GM18507 (cell line): ENCODE measurements around the gene PFKFB4.
A peak's percentile ranks its signal among the peaks of the same experiment; 100 is the strongest.
"Not testable (repeated sequence)": the region's sequence is repeated elsewhere in the genome, so short reads cannot be mapped to it uniquely, and the experiment has no call there.

Source experiments
- DNase-seq: peaks from one replicate; pipeline ENCODE4 v3.0.0; 2011; ENCODE audit warnings: low read depth; ENCODE audit not compliant: insufficient read length; ENCODE audit errors: extremely low spot score
- FAIRE-seq: peaks from 2 replicates; lab custom pipeline; 2011; peaks lifted over from hg19 to GRCh38; lab: Jason Lieb, UNC

Gene PFKFB4

DNA sequence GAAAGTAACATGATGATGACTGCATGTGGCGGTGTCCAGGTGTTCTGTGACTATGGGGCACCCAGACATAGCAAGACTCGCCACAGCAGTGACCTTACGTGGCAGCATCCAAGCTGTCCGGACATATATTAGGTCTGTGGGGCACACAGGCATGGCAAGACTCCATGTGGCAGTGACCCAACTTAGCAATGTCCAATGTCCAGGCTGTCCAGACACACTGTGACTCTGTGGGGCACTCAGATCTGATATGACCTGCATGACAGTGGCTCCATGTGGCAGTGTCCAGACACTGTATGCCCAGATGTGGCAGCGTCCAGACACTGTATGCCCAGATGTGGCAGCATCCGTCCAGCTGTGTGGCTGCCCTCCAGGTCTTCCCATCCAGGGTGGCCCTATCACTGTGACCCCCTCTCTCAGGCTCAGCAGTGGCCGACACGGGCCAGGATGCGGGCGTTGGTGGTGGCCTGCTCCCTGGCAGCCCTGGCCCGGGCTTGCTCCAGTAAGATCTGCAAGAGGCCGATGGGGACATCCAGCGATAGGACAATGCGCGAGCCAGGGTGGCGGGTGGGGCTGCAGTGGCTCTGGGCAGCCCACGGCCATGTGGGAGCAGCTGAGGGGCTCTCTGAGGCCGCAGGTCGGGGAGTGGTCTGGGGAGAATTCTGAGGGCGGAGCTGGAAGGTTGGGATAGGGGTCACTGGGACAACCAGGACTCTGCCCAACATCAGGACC, 5.9 kb upstream of the PFKFB4 start:
- no peak for FAIRE-seq

DNA sequence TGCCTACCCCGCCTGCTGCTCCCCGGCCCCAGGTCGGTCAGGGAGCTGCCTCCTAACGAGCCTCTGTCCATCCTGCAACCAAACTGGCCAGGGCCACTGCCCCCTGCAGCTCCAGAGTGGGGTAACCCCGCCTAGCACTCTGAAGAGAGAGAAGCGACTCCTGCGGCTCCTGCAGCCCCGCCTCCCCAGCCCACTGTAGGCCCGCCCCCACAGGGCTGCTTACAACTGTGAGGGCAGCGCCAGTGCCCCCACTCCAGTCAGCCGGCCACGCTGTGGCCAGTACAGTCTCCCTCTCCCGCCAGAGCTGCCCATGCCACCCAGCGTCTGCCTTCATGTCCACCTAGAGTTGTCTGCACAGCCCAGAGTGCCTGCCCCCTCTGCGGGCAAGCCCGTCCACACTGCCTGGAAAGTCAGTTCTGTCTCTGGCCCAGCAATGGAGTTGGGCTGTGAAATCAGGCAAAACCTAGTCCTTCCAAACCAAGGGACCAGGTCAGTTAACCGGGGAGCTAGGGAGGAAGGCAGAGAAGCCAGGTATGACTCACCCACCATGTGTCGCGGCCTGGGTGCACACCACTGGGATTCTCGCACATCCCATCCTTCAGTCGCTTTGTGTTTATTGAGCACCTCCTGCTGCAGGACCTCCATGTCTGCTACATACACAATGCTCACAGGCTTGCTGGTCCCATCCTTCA, 4.6 kb upstream of the PFKFB4 start:
- DNase-seq (no peak), FAIRE-seq (no peak)

More for the DNA sequence above, 5.9 kb upstream of the PFKFB4 start:
- no peak for DNase-seq

DNA sequence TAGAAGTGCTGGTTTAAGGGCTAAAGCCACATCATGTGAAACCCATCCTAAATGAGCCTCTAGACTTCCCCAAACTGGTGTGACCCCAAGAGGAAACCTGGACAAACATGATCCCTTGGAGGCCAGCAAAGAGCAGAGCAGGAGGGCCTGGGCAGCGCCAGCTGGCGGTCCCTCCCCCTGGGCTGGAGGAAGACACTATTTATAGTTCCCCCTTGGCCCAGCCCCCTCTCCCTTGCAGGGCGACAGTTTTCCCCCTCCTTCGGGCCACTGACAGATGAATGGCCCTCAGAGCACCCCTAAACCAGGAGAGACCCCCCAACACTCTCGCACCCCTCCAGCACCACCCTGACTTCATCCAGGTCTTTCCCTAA, 4.0 kb upstream of the PFKFB4 start:
- FAIRE-seq (no peak), DNase-seq (no peak)

DNA sequence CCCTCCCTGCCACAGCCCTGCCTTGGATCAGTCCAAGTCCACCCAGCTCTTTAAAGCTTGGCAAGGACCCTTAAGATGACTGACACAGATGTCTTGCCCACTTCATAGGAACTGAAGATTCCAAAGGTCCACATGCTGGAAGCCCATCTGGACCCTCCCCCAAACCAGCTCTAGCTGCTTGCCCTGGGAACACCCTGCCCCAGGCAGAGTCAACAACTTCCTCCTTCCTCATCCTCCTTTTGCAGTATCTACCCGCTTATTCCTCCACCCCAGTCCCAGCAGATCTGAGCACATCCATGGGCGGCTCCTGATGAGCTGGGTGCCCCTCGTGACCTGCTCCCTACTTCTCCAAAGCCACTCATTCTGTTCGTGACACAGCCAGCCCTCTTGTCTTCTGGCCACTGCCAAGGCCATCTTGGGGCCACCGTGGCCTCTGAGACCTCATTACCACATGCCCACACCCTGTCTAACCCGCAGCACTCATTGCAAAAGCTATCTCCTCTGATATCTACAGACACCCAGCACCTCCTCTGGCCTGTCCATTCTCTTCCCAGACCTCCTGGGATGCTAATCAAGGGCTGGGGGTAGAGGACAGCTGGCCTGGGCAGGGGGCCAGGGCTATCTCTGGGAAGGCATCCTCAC, 2.0 kb upstream of the PFKFB4 start:
- DNase-seq (no peak), FAIRE-seq (no peak)

DNA sequence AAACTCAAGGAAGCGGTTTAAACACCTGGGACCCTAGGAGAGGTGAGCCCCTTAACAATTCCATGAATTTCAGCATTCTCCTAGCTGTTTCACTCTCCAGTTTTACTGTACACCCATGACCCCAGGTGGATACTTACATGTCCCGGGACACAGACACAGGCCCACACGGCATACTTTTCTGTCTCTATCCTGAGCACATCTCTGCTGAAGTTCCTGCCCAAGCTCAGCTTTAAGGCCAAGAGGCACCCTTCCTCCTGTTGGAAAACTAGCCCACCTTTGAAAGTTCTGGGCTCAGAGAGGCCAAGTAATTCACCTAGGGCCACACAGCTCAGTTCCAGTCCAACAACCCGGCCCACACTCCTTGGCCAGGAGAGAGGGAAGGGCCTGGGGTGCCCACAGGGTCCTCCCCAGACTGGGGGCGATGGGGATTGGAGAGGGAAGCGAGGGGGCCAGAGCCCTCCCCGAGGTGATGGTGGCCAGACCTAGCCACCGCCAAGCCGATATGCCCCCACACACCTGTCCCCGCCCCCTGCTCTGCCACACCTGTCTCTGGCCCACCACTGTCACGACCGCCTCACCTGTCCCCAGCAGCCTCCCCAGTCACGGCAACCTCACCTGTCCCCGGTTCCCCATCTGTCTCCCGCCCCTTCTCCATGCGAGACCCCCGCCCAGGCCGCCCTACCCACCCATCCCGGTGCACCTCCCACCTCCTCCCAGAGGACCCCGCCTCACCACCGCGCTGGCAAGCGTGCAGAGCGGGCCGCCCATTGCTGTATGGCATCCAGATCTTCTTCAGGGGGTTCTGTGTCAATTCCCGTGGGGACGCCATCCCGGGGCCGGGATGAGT, 431 bp downstream of the PFKFB4 start:
- FAIRE-seq: no peak
- no peak for DNase-seq

DNA sequence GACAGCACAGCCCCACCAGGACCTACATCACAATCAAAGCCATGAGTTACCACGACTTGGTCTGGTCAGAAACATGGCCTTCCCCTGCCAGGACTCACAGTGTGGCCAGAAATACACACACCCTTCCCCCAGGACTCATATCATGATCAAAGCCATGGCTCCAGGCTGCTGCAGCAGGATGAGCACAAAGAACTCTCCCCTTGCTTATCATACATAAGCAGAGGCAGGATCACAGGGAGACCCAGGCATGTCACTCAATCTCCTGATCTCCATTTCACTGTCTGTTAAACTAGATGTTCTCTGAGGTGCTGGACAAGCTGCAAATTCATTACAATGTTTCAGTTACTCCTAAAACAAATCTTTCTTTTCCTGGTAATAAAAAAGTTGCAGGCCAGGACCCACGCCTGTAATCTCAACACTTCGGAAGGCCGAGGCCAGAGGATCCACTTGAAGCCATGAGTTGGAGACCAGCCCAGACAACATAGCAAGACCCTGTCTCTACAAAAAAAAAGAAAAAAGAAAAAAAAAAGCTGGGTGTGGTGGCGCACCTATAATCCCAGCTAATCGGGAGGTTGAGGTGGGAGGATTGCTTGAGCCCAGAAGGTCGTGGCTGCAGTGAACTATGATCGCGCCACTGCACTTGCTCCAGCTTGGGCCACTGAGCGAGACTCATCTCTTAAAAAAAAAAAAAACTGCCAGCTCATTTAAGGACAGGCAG, 1.2 kb downstream of the PFKFB4 start:
- FAIRE-seq (no peak), DNase-seq (no peak)

DNA sequence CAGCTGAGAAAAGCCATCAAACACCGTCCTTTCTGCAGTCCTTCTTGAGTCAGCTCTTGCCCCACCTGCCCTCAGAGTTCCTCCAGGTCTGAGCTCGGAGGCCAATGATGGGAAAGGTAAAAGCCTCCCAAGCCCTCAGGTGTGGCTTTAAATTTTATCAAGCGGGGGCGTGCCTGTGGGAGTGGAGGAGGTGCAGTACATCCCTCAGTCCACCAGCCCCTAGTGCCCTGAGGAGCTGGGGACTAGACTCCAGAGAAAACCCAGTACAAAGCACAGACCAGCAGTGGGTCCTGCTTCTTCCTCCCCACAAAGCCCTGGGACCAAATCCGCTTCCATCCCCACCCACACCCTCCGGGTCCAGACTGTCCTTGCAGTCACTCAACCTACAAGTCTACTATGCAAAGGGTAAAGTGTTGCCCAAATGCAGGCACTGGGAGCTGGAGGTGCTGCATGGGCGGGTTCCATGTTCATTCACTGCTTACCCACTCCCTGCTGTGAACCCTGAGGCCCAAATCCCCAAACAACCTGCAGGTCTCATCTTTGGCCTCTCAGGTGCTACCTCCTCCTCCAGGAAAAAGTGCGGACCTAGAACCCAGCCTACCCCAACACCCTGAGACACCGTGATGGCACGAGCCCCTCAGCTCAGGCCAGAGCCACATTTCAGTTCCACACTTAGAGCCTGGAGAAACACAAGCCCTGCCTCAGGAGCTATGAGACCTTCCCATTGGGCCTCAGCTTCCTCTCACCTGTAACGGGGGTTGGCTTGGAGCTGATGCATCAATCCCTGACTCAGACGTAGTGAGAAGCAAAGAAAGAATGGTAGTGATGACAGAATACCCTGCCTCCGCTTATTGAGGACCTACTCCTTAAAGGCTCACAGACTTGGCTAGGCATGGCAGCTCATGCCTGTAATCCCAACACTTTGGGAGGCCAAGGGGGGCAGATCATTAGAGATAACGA, 2.4 kb downstream of the PFKFB4 start:
- FAIRE-seq (no peak), DNase-seq (no peak)

DNA sequence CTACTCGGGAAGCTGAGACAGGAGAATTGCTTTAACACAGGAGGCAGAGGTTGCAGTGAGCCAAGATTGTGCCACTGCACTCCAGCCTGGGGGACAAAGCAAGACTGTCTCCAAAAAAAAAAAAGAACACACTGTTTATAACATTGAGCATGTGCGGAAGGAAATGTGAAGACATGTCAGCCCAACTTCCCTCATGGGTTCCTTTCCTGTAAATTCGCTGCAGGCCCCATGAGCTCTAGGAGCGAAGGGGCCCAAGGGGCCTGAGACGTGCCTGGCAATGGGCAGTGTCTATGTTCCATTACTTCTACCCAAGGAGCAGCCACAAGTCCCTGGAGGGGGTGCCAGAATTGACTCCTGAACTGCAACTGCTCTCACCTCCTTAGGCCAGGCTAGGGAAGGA, 3.2 kb downstream of the PFKFB4 start:
- FAIRE-seq: no peak
- DNase-seq: no peak

DNA sequence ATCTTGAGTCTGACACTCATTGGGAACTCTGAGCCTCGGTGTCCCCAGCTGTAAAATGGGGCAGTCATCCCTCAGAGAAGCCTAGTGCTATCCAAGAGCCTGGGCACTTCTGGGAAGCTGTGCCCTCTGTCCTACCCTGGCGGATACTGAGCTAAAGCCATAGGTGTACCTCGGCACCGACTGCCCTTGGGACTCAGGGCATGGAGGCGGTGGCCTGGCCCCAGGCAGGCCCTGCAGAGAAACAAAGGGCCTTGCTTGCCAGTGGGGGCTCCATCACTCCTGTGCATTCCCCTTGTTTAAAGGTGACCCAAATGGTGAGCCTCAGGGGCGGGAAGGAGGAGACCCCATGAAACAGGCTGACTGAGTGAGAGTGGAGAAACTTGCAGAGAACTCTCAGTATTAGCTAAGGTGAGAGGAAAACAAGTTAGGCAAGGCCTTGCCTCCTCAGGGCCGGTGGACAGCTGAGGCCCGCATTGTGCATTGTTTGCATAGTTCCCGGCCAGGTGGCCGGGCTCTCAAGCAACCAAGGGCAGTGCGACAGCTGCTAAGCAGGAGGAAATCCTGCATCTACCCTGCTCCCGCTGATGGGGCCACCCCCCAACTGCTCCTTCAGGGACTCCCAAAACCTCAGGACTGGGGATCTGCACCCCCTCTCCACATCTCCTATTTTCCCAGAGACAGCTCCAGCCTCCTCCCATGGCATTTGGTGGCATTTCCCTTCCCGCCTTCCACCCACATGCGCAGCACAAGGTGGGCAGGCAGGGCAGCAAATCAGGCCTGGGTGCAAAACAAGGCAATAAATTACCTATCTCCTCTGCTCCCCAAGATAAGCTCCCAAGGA, 4.3 kb downstream of the PFKFB4 start:
- FAIRE-seq (no peak), DNase-seq (no peak)

DNA sequence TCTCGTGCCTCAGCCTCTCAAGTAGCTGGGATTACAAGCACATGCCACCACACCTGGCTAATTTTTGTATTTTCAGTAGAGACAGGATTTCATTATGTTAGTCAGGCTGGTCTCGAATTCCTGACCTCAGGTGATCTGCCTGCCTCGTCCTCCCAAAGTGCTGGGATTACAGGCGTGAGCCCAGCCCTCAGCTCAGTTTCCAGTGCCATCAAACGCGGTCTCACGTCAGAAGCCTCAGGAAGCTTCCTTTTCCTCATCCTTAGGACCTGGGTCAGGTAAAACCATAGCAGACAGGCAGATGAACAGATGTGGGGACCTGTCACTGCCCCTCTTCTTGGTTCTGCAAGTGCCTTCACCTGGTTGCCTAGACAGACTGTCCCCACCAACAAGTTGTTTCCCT, 5.0 kb downstream of the PFKFB4 start:
- not testable (repeated sequence) for DNase-seq, FAIRE-seq

DNA sequence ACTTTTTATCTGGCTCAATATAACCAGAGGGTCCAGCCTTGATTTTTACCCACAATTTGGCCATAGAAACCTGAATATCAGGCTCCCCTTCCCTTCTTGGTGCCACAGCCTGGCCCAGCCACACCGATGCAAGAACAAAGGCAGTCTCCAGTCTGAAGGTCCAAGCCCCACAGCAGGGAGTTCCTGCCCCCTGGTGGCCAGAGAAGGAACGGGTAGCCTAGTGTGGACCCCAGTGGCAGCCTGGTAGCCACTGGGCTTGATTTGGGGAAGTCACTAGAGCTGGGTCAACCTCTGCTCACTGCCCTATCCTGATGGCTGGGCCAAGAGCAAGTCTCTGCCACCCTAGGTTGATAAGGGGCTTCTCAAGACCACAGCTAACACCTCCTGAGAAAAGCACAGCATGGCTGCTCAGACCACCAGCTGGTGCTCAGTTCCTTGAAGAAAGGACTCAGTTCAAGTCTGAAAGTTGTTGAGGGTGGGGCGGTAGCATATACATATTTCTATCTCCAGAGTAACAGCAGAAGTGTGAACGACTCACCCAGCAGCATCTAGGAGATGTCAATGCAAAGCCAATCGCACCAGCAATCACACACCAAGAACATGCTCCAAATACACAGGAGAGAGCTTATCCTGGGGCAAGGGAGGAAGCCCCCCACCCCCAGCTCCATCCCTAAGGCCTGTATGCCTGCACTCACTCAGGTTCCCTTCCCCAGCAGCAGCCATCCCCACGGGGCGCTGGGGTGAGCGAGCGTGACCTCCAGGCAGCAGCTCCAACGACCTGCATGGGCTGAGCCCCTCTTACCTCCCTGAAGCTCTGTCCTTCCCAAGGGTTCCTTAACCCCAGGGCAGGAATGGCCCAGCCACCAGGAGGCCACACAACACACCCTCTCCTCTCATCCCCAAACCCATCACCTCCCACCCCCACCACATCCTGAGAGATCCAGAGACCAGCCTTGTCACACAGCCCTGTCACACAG, 7.6 kb downstream of the PFKFB4 start:
- FAIRE-seq: peak; percentile 88
- peak; percentile 54 for DNase-seq

DNA sequence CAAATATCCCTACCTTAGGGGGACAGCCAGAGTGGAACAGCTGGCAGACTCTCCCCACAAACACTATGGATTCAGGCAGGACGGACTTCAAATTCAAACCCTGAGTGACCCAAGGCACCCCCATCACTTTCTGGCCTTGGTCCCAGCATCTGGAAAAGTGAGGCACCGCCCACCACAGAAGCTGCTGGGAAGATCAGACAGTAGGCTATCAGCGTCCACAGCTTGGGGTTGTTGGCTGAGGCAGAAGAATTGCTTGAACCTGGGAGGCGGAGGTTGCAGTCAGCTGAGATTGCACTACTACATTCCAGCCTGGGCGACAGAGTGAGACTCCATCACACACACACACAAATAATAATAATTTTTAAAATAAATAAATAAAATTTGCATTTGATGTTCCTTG, 8.5 kb downstream of the PFKFB4 start:
- DNase-seq (no peak), FAIRE-seq (no peak)

DNA sequence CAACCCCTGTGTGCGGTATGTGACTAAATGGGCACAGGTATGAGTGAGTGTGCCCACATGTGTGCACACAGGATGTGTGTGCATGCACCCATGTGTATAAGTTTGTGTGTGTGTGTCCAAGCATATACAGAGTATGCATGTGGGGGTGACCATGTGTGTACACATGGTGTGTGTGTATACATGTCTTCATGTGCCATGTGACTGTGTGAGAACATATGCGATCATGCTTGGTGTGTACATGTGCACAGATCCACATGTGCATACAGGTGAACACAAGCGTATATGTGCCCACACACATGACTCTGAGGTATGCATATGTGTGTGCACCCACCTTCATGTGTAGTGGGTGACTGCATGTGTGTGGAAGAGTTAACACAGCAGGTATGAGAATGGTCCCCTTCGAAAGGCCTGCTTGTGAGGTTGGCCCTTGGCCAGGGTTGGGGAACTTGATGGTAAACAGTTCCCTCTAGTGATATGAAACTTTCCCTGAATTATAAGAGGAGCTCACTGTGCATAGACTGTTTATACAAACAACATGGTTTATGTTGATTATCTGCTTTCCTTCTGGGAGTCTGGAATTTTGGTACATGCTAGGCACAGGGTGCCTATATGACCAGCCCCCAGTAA, 10.3 kb downstream of the PFKFB4 start:
- FAIRE-seq (no peak), DNase-seq (no peak)

DNA sequence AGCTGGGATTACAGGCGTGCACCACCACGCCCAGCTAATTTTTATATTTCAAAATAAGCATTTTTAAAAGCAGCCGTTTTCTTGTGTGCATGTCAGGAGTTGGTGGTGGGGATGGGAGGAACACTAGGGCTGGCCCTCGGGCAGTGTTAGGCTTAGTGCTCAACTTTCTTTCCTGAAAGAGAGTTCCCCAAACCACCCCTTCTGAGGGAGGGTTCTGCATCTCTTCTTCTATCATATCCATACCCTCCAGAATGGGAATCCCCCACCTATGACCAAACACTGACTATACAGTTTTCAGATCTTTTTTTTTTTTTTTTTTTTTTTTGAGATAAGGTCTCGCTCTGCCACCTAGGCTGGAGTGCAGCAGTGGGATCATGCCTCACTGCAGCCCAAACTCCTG, 12.5 kb downstream of the PFKFB4 start:
- DNase-seq: no peak
- FAIRE-seq: no peak

DNA sequence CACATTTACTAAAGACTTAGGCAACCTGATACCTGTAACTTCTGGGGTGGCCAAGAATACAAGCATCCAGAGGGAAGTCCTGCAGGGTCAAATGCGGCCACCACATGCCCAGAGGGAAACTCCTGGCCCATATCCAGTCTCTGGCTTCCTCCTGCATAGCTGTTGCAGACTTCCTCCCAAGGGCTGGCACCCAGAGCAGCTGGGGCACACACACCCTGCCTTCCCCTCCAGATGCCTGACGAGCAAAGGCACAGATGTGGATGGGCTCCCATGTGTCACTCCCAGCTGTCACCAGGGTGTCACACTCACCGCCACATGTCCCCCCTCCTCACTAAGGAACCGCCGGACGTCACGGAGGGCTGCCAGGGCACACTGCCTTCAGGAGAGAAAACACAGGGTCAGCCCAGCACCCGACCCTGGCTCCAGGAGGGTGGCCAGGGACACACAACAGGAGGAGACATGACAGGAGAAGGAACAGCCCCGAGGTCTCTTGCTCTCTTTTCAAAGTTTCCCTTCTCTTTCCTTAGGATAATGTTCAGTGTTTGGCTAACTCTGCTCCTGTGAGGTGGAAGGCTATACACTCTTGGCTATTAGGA, 13.2 kb downstream of the PFKFB4 start:
- FAIRE-seq: no peak
- no peak for DNase-seq

DNA sequence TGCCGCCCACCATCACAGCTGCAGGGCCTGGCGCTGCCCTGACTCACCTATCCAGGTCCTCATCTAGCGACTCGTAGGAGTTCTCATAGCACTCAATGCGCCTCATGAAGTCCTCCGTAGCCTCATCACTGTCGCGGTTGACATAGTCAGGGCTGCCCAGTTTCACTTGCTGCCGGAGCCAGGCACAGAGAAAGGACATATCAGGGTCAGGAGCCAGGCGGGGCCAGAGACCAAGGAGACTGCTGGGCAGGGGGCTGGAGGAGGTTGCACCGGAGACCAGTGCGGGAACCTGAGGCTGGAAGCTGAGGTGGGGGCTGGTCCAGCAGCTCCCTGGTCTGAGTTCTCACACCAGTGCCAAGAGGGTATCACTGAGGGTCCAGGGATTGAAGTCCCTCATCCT, 18.2 kb downstream of the PFKFB4 start:
- DNase-seq: no peak
- no peak for FAIRE-seq
